Activated CD8-positive, alpha-beta memory T cell treated with anti-CD3 and anti-CD28 coated beads, Interleukin-2, amount 50 U/mL, for 48 hours (primary cell): ENCODE data around the gene ASB4.
"Not testable (repeated sequence)": the region's sequence is repeated elsewhere in the genome, so short reads cannot be mapped to it uniquely, and the experiment has no call there.

Source experiments
- DNase-seq: peaks from one replicate; pipeline ENCODE4 v3.0.0-alpha.2; 2020

The ASB4 gene

GRCh38 chr7:95485391-95486123 is at the start of gene ASB4:
Gene ASB4 (plus strand): TSS chr7:95485943. CDS start chr7:95485972, 29 bp downstream.
- DNase-seq = no peak

- no peak for DNase-seq
Observed at GRCh38 chr7:95436407-95436806, 49.3 kb upstream of the ASB4 start.

DNA sequence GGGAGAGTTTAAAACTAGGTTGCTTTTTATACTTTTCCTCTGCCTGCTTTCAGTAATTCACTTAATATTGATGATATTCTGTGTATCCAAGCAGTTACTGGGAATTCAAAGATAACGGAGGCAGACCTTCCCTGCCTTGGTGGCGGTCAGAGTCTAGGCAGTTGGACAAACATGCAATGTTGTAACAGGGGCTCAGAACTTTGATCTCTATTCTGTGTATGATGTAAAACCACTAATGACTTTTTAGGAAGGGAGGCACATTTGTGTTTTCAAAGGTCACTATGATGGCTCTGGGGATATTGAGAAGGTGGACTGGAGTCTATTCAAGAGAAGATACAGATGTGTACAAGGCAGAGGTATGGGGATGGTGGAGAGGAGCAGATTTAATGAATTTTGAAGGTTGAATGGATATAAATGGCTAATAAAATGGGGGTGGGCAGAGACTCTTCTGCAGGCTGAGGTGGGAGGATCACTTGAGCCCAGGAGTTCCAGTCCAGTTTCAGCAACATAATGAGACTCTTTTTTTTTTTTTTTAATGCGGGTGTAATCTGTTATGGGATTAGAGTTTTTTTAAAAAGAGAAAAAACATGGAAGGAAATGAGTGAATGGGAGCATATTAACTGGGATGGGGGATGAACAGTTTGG is 45.2 kb upstream of the ASB4 start:
- DNase-seq = no peak

GRCh38 chr7:95441042-95441823 is 44.5 kb upstream of the ASB4 start:
- DNase-seq = no peak

DNA sequence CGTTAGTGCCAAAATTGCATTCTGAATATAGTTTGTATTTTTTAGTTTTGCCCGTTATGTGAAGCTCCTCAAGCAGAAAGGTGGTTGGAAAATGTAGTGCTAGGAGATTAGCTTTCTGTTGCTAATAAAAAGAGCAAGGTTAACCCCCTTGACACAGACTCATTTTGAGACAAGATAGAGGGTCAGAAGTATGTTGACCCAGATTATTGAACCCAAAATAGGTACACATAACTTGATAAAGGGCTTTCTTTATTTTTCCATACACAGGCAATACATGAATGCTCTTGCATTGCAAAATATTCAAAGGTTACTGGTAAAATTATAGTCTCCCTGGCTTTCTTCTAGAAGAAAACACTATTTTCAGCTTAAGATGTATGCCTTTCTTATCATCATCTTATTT is 40.9 kb upstream of the ASB4 start:
- DNase-seq = no peak

DNA sequence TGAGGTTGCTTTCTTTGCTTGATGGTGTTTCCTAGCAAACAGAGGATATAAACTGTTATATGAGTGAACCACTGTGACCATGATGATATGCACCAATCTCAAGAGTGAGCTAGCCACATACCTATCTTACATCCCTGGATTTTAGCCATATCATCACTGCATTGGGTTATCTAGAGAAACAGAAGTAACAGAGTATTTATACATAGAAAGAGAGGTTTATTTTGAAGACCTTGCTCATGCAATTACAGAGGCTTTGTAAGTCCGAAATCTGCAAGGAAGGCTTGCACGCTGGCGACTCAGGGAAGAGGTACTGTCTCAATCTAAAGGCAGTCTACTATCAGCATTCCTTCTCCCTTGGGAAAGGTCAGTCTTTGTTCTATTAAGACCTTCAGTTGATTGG is 39.1 kb upstream of the ASB4 start:
- no peak for DNase-seq

DNA sequence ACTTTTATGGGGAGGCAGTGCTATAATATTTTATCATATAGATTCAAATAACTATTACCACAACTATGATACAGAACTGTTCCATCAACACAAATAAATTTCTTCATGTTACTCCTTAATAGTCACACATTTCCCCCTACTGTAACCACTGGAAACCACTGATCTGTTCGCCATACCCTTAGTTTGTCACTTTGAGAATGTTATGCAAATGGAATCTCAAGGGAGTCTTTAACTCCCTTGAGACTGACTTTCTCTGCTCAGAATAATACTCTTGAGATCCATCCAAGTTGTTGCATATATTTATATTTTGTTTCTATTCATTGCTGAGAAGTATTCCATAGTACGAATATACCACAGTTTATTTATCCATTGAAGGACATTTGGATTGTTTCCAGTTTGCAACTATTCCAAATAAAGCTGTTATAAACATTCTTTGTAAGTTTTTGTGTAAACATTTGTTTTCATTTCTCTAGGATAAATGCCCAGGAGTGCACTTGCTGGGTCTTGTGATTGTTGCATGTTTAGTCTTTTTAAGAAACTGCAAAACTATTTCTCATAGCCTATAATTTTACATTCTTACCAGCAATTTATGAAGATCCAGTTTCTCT is 31.2 kb upstream of the ASB4 start:
- DNase-seq = no peak

GRCh38 chr7:95457947-95458346 is 27.8 kb upstream of the ASB4 start:
- DNase-seq = no peak

DNA sequence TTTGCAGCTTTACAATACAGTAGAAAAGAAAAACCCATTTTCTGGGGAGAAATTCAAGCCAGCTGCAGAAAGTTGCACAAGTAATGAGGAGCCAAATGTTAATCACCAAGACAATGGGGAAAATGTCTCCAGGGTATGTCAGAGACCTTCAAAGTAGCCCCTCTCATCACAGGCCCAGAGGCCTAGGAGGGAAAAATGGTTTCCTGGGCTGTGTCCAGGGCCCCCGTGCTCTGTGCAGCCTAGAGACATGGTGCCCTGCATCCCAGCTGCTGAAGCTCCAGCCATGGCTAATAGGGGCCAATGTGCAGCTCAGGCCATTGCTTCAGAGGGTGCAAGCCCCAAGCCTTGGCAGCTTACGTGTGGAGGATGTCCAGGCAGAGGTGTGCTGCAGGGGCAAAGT is 25.1 kb upstream of the ASB4 start:
- not testable (repeated sequence) for DNase-seq

- no peak for DNase-seq
Observed at GRCh38 chr7:95467912-95468607, 17.7 kb upstream of the ASB4 start.

GRCh38 chr7:95469187-95469586 is 16.6 kb upstream of the ASB4 start:
- DNase-seq = no peak

DNA sequence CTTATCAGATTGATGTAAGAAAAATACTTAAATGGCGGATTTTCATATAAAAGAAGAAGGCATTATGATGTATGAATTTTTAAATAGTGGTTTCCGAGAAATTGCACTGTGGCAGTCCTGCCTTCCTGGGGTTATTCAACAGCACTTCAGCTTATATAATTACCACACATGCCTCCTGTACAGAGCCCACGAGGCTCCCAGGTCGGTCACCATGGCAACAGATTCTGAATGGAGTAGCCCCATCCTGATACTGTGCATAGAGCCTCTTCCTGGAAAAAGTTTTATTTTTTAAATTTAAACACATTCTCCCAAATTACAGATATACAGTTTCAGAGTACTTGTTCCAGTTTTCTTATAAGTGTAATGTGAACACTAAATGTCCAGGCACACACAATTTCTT is 15.9 kb upstream of the ASB4 start:
- no peak for DNase-seq

GRCh38 chr7:95470452-95470851 is 15.3 kb upstream of the ASB4 start:
- DNase-seq = no peak

DNA sequence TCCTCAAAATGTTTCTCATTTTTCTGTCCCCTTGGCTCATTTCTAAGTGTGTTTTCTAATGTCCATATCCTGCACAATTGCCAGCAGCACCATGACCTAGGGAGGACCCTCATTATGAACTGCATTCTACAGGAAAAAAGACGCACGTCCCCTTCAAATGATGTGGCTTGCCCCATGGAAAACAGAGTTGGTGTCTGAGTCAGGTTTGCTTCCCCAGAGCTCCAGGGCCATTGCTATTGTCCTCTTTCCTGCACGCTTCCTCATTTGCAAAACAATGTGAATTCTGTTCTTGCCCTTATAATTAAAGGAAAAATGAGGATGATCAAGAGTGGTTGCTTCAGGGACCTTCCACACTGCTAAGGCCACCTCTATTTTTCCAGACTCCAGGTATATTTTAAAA is 14.7 kb upstream of the ASB4 start:
- no peak for DNase-seq

GRCh38 chr7:95472581-95473161 is 13.1 kb upstream of the ASB4 start:
- no peak for DNase-seq

DNA sequence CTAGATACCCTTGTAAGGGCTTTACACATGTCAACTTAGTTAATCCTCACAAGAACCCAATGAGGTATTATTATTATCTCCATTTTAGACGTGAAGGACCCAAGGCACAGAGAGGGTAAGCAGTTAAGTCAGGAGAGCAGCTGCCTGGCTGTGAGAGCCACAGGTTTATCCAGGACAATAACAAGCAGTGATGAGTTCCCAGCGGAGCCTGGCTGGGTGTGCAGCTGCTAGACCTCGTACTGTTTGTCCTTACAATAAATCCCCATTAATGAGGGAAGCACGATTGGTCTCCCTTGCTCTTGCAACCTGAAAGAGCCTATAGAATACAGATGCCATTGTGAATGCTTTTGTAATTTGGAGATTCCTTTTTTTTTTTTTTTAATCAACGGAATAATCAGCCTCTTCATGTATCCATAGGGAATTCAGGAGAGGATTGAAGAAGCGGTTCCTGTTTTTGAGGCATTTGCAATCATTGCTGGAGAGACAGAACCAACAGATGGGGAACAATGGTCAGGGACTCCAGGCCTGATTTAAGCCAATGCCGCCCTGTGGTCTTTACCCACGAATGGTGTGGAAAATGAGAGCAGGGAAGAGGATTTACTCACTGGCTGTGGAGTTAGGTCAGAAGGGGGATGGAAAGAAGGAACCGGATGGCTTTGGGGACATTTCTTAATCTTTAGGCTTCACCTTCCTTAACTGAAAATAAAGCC is 12.3 kb upstream of the ASB4 start:
- no peak for DNase-seq

DNA sequence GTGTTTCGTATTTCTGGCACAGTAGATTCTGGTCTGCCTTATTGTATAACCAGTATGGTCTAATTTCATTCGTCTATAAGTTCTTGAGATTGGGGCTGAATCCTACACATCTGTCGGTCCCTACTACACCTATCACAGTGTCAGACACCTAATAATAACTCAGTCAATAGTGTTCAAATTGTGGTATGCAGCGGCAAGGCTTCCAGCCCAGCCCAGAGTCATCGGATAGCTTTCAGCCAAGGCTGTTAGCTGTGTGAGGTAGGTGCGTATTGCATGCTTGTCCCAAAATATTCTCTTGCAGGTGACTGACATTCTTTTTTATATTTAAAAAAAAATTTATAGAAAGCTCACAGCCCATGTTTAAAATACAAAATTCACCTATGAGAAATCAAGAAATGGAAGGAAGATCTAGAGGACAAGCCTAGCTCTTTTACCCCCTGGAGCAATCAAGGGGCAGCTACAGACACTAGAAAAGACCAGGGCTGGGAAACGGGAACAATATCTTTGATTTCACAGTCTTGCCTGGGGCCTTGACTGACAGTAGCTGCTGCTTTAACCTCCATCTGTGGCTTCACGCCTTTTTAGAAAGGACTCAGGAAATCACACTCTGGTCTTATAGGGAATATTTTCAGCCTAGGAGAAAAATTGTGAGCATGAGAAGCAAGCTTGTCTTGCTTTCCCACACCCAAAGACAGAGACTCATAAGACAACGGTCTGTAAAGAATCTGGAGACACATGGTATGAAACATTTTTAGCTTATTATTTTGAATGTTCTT is 9.5 kb upstream of the ASB4 start:
- DNase-seq = no peak

GRCh38 chr7:95476904-95477594 is 8.7 kb upstream of the ASB4 start:
- no peak for DNase-seq

DNA sequence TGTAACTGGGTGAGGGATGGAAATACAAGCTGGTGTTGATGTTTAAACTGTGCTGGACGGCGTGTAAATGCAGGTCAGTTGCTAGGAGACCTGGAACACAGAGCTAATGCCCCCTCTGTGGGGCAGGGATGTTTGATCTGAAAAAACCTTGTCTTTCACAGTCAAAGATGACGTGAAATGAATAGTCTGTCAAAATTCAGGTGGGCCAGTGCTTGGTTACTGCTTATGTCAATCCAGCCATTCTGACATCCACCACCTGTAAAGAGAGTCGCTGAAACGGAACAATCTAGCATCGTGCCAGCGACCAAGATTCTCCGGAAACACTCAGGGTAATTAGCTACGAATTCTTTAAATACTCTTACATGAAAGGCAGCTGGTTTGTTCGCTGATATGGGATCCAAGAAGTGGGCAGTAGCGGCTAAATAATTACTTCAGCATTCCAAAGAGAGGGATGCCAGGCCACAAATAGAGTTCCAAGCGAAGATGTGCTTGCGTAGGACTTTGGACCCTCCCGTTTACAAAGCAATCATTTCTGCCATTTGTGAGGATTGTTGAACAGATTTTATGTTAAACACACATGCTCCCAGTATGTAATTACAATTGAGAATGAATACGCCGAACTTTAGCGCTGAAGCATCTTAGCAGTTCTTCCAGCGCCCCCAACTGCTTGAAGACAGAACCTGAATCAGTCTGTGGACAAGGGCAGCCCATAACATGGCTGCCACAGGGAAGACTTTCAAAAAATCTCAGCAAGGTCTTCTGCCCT is 7.3 kb upstream of the ASB4 start:
- DNase-seq = no peak
